Measurements from ENCODE around the gene PACS1. TPM values are rescaled to one million over a fixed set of nuclear protein-coding genes. Genes with fewer than 3 reads are reported as not detected.

The PACS1 gene
- polyA plus RNA-seq, 1 of the 3 experiments (the other 2 are of a cell fraction) = 37.3 TPM

DNA sequence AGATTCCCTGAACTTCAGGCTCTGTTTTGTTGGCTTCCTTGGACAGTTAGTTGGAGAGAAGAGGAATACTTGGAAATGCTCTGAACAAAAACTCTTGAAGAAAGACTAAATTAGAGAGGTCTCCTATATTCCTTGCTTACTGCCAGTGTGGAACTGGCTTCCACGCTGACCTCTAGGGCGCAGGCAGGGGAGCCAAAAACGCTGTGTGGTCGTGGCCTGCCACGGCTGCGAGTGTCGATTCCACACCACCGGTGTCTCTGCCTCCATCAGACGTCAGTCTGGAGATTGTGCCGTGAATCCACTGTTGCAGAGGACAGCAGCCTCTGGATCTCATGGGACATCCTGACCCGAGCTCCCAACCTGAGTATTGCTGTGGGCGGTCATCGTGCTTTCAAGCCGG, 160.9 kb downstream of the PACS1 start:
- H3K9me2 ChIP-seq = no peaks in the 10 kb centered on the region
- H3K4me3 ChIP-seq (ENCODE audit: low read depth in 2 of 2, low read length in 1 of 2) = no peak overlapping the region
- H3K9ac ChIP-seq = no peak overlapping the region
- no peaks in the 10 kb centered on the region for H3K4me1 ChIP-seq (ENCODE audit: control insufficient read depth in 1 of 2, insufficient read depth in 2 of 2, low read depth in 1 of 2, low read length in 1 of 2)
- H3K9me3 ChIP-seq = no peaks in the 10 kb centered on the region
- 99% methylated on average over 14 of the region's 14 CpGs for WGBS (ENCODE audit: low lambda C conversion rate)
- ChIA-PET CTCF (interaction anchor here (1.3 kb wide), 1 partner anchor 9 kb away, joined by 4 read pairs; no protein-coding TSS in a partner anchor), POLR2A (no interaction called here)
- no peak overlapping the region for H3K4me2 ChIP-seq
- no peak for DNase-seq
- H2AFZ ChIP-seq (ENCODE audit: low read depth) = no peak overlapping the region
- H4K20me1 ChIP-seq (ENCODE audit: insufficient read depth) = no peaks in the 10 kb centered on the region
- H3K36me3 ChIP-seq (replicated peaks in 1 of 2; ENCODE audit: control insufficient read depth in 1 of 2, insufficient read depth in 2 of 2, low read length in 1 of 2) = peaks cover 32 to 83% of the 10 kb centered on the region in 2 experiments
- no peaks in the 10 kb centered on the region for H3K79me2 ChIP-seq (ENCODE audit: insufficient read depth)
- H3F3A ChIP-seq (replicated peaks; ENCODE audit: insufficient read depth) = no peaks in the 10 kb centered on the region
- no peak for TF ChIP-seq NFIC (IDR thresholded peaks at IDR 0.05; ENCODE audit: borderline replicate concordance)
- no peak for TF ChIP-seq FOSL2 (IDR thresholded peaks at IDR 0.05; ENCODE audit: borderline replicate concordance, low read depth)
- TF ChIP-seq, protein P1, sequence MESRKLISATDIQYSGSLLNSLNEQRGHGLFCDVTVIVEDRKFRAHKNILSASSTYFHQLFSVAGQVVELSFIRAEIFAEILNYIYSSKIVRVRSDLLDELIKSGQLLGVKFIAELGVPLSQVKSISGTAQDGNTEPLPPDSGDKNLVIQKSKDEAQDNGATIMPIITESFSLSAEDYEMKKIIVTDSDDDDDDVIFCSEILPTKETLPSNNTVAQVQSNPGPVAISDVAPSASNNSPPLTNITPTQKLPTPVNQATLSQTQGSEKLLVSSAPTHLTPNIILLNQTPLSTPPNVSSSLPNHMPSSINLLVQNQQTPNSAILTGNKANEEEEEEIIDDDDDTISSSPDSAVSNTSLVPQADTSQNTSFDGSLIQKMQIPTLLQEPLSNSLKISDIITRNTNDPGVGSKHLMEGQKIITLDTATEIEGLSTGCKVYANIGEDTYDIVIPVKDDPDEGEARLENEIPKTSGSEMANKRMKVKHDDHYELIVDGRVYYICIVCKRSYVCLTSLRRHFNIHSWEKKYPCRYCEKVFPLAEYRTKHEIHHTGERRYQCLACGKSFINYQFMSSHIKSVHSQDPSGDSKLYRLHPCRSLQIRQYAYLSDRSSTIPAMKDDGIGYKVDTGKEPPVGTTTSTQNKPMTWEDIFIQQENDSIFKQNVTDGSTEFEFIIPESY (IDR thresholded peaks at IDR 0.05; ENCODE audit: borderline replicate concordance, low read depth) = no peak
- no peaks in the 10 kb centered on the region for H3K27me3 ChIP-seq (ENCODE audit: insufficient read depth)
- H3K27ac ChIP-seq (ENCODE audit: low read depth in 2 of 2, low read length in 1 of 2) = no peak overlapping the region

DNA sequence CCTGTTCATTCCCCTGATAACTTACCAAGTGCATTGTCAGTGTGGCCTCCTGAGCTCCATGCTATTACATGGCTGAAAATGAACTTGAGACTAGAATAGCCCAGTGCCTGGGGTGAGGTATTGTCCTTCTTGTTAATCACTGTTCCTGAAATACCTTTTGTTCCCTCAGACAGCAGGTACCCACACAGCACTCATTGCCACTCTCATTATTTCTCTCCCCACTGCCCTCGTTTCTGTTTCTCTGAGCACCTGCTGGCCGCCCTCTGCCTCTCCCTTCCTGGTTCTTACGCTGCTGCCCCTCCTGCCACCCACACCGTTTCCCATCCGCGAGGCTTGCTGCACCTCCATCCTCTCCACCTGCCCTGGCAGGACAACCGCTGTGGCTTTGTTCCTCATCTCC, 161.5 kb downstream of the PACS1 start:
- no peak overlapping the region for H3K27ac ChIP-seq (ENCODE audit: low read depth in 2 of 2, low read length in 1 of 2)
- no peaks in the 10 kb centered on the region for H3K9me3 ChIP-seq
- H4K20me1 ChIP-seq (ENCODE audit: insufficient read depth) = no peaks in the 10 kb centered on the region
- POLR2A ChIA-PET = no interaction called here
- no peaks in the 10 kb centered on the region for H3F3A ChIP-seq (replicated peaks; ENCODE audit: insufficient read depth)
- H3K36me3 ChIP-seq (replicated peaks in 1 of 2; ENCODE audit: control insufficient read depth in 1 of 2, insufficient read depth in 2 of 2, low read length in 1 of 2) = peaks cover 32 to 86% of the 10 kb centered on the region in 2 experiments
- no peak overlapping the region for H2AFZ ChIP-seq (ENCODE audit: low read depth)
- H3K4me1 ChIP-seq (ENCODE audit: control insufficient read depth in 1 of 2, insufficient read depth in 2 of 2, low read depth in 1 of 2, low read length in 1 of 2) = no peaks in the 10 kb centered on the region
- no peak for DNase-seq
- TF ChIP-seq RFX5 (IDR thresholded peaks at IDR 0.05; ENCODE audit: low read length) (no peak), FOSL2 (IDR thresholded peaks at IDR 0.05; ENCODE audit: borderline replicate concordance, low read depth) (no peak), RAD21 (IDR thresholded peaks at IDR 0.05; ENCODE audit: low read length) (no peak), CHD2 (IDR thresholded peaks at IDR 0.05; ENCODE audit: low read length, partially characterized antibody) (no peak), SMC3 (IDR thresholded peaks at IDR 0.05; ENCODE audit: low read depth, low read length) (no peak), FOXM1 (IDR thresholded peaks at IDR 0.05; ENCODE audit: low read depth) (no peak), GABPA (IDR thresholded peaks at IDR 0.05; ENCODE audit: low read depth) (no peak), ELF1 (IDR thresholded peaks at IDR 0.05) (no peak)
- H3K4me3 ChIP-seq (ENCODE audit: low read depth in 2 of 2, low read length in 1 of 2) = no peak overlapping the region
- H3K79me2 ChIP-seq (ENCODE audit: insufficient read depth) = no peaks in the 10 kb centered on the region
- 97% methylated on average over 7 of the region's 7 CpGs for WGBS (ENCODE audit: low lambda C conversion rate)
- CTCF ChIA-PET = interaction anchor here (1.3 kb wide), 1 partner anchor 9 kb away, joined by 4 read pairs; no protein-coding TSS in a partner anchor
- H3K9me2 ChIP-seq = no peaks in the 10 kb centered on the region
- H3K9ac ChIP-seq = no peak overlapping the region
- H3K27me3 ChIP-seq (ENCODE audit: insufficient read depth) = no peaks in the 10 kb centered on the region
- H3K4me2 ChIP-seq = no peak overlapping the region

DNA sequence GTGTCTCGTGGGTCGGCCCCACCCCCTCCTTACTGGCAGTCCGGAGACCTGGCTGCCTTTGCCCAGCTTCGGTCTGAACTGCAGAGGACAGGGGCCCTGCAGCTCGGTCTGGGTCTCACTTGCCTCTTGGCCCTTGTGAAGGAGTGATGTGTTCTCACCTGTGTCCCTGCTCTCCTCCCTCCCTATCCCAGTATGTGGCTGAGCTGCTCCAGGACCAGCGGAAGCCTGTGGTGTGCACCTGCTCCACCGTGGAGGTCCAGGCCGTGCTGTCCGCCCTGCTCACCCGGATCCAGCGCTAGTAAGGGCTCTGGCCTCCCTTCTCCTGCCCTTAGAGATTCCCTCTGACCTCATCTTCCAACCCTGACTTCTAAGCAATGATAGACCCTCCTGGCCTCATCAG, 162.7 kb downstream of the PACS1 start:
- no peaks in the 10 kb centered on the region for H4K20me1 ChIP-seq (ENCODE audit: insufficient read depth)
- TF ChIP-seq, protein P2, sequence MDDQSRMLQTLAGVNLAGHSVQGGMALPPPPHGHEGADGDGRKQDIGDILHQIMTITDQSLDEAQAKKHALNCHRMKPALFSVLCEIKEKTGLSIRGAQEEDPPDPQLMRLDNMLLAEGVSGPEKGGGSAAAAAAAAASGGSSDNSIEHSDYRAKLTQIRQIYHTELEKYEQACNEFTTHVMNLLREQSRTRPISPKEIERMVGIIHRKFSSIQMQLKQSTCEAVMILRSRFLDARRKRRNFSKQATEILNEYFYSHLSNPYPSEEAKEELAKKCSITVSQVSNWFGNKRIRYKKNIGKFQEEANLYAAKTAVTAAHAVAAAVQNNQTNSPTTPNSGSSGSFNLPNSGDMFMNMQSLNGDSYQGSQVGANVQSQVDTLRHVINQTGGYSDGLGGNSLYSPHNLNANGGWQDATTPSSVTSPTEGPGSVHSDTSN (IDR thresholded peaks at IDR 0.05) = no peak
- TF ChIP-seq, protein P1 (IDR thresholded peaks at IDR 0.05; ENCODE audit: borderline replicate concordance, low read depth) = no peak
- TF ChIP-seq TEAD4 (IDR thresholded peaks at IDR 0.05; ENCODE audit: borderline replicate concordance, insufficient read depth) (no peak), POLR2AphosphoS5 (IDR thresholded peaks at IDR 0.05; ENCODE audit: low read depth, low read length) (no peak), JUND (IDR thresholded peaks at IDR 0.05) (no peak), FOXJ3 (CRISPR knock-in tag; IDR thresholded peaks at IDR 0.05) (no peak), EZH2phosphoT487 (IDR thresholded peaks at IDR 0.05; ENCODE audit: borderline replicate concordance, low read depth) (no peak), ELF1 (IDR thresholded peaks at IDR 0.05) (no peak)
- TF ChIP-seq, protein P3, sequence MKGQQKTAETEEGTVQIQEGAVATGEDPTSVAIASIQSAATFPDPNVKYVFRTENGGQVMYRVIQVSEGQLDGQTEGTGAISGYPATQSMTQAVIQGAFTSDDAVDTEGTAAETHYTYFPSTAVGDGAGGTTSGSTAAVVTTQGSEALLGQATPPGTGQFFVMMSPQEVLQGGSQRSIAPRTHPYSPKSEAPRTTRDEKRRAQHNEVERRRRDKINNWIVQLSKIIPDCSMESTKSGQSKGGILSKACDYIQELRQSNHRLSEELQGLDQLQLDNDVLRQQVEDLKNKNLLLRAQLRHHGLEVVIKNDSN (IDR thresholded peaks at IDR 0.05; ENCODE audit: borderline replicate concordance, low read depth) = no peak

More for the DNA sequence above, 162.7 kb downstream of the PACS1 start:
- H3K9me3 ChIP-seq = no peaks in the 10 kb centered on the region
- H3K36me3 ChIP-seq (replicated peaks in 1 of 2; ENCODE audit: control insufficient read depth in 1 of 2, insufficient read depth in 2 of 2, low read length in 1 of 2) = peaks cover 23 to 80% of the 10 kb centered on the region in 2 experiments
- POLR2A ChIA-PET = no interaction called here
- no peaks in the 10 kb centered on the region for H3F3A ChIP-seq (replicated peaks; ENCODE audit: insufficient read depth)
- no peak for DNase-seq
- no peaks in the 10 kb centered on the region for H3K27me3 ChIP-seq (ENCODE audit: insufficient read depth)
- H3K9ac ChIP-seq = no peak overlapping the region
- 94% methylated on average over 8 of the region's 11 CpGs for WGBS (ENCODE audit: low lambda C conversion rate)
- H2AFZ ChIP-seq (ENCODE audit: low read depth) = no peak overlapping the region
- CTCF ChIA-PET = interaction anchor here (2.1 kb wide), 1 partner anchor 11 kb away, joined by 12 read pairs; no protein-coding TSS in a partner anchor
- H3K9me2 ChIP-seq = no peaks in the 10 kb centered on the region
- no peaks in the 10 kb centered on the region for H3K4me1 ChIP-seq (ENCODE audit: control insufficient read depth in 1 of 2, insufficient read depth in 2 of 2, low read depth in 1 of 2, low read length in 1 of 2)
- H3K79me2 ChIP-seq (ENCODE audit: insufficient read depth) = no peaks in the 10 kb centered on the region
- H3K4me2 ChIP-seq = no peak overlapping the region
- H3K4me3 ChIP-seq (ENCODE audit: low read depth in 2 of 2, low read length in 1 of 2) = no peak overlapping the region
- no peak overlapping the region for H3K27ac ChIP-seq (ENCODE audit: low read depth in 2 of 2, low read length in 1 of 2)

Data from SK-N-SH (cell line).